ENCODE results near the gene EVX1. TPM values are rescaled to one million over a fixed set of nuclear protein-coding genes. Genes with fewer than 3 reads are reported as not detected.
A peak's percentile ranks its signal among the peaks of the same experiment; 100 is the strongest.

Gene EVX1
- total and polyA plus RNA-seq, 2 of the 8 experiments (the other 6 are each of a cell fraction or from before 2014, with no cell fraction given): not detected

DNA sequence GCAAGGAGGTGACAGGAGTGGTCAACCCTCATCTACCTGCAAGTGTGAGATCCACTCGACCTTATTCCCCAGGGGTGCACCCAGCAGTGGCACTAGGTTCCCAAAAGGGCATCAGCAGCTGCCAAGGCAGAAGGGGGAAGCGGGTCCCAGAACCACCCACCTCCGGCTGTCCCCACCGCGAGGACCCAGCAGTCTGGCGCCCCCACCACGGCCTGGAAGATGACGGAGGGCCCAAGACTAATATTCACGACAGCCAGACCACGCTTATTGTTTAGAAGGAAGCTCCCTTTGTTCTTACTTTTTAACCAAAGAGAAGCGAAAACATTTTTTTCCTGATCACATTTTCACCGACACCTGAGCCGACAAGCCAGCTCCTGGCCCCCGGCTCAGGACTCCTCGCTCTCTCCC is 3.6 kb upstream of the EVX1 start:
- Histone ChIP-seq H3K9ac (replicated peaks in 1 of 4; ENCODE audit: extremely low read depth in 1 of 4, low read depth in 3 of 4, low read length in 3 of 4) (no peak overlapping the region), H2BK120ac (replicated peaks; ENCODE audit: low read depth, low read length) (no peak overlapping the region), H3K27ac (ENCODE audit: low read depth, low read length) (no peak overlapping the region), H3K4me1 (replicated peaks in 1 of 4; ENCODE audit: control insufficient read depth in 3 of 4, insufficient read depth in 4 of 4, low read length in 3 of 4) (peaks cover 7 to 40% (median 20%) of the 10 kb centered on the region in 4 experiments), H3K56ac (replicated peaks; ENCODE audit: insufficient read length, low read depth, low read length) (no peak overlapping the region), H2BK20ac (ENCODE audit: low read length) (0 out of 2 replicates have a peak overlapping the region, but pooled peaks have one; percentile 72), H3K14ac (ENCODE audit: insufficient read length) (no peak overlapping the region), H3K27me3 (replicated peaks in 1 of 4; ENCODE audit: control insufficient read depth in 3 of 4, extremely low read depth in 1 of 4, insufficient read depth in 3 of 4, low read length in 3 of 4) (peaks cover 97 to 100% (median 100%) of the 10 kb centered on the region in 4 experiments), H3K23me2 (ENCODE audit: low read depth, low read length) (peaks cover 10% of the 10 kb centered on the region; the same call in 1 of the 2 replicates), H3K79me1 (ENCODE audit: low read depth, low read length) (no peaks in the 10 kb centered on the region), H3K23ac (ENCODE audit: insufficient read length) (no peak overlapping the region), H3K79me2 (ENCODE audit: control insufficient read depth in 1 of 2, insufficient read depth in 2 of 2, low read length in 2 of 2) (no peaks in the 10 kb centered on the region), H2BK5ac (ENCODE audit: low read depth, low read length) (no peak overlapping the region), H3K18ac (ENCODE audit: extremely low read depth, low read length) (no peak overlapping the region; the same call in none of the 2 replicates), H3K4me3 (ENCODE audit: extremely low read depth in 1 of 4, insufficient read depth in 2 of 4, low read depth in 3 of 4, low read length in 4 of 4) (peak overlapping the region in 1 of 4 experiments; percentile 36; a peak in 2 of 8 replicates), H3K36me3 (ENCODE audit: control insufficient read depth in 2 of 4, insufficient read depth in 4 of 4, low read length in 3 of 4) (no peaks in the 10 kb centered on the region; a peak in 1 of 8 replicates), H2AFZ (ENCODE audit: low read length) (no peak overlapping the region), H4K8ac (ENCODE audit: extremely low read depth, insufficient read depth, low read length) (no peak overlapping the region), H2BK12ac (ENCODE audit: low read depth, low read length) (peak overlapping the region; percentile 75; the same call in 1 of the 2 replicates), H3K9me3 (ENCODE audit: insufficient read depth in 2 of 2, low read depth in 1 of 2, low read length in 1 of 2) (no peaks in the 10 kb centered on the region), H4K20me1 (replicated peaks in 1 of 2; ENCODE audit: control insufficient read depth in 1 of 2, insufficient read depth in 2 of 2, low read length in 2 of 2) (peaks cover 17 to 44% of the 10 kb centered on the region in 2 experiments), H4K91ac (replicated peaks; ENCODE audit: insufficient read length, low read length) (no peak overlapping the region), H3K4ac (replicated peaks; ENCODE audit: insufficient read length, low read depth, low read length) (no peak overlapping the region), H3K4me2 (ENCODE audit: insufficient read depth in 1 of 2, low read depth in 2 of 2, low read length in 2 of 2) (peak overlapping the region; percentile 48 to 55; a peak in 3 of 4 replicates), H2AK5ac (ENCODE audit: low read depth, low read length) (no peak overlapping the region), H2BK15ac (ENCODE audit: low read length) (no peak overlapping the region), H4K5ac (ENCODE audit: insufficient read length, low read depth, low read length) (no peak overlapping the region)
- 8% methylated on average over 11 of the region's 15 CpGs; no CpG with 5 or more reads in 1 of the 2 experiments for WGBS, 2 experiments (ENCODE audit: extremely low coverage in 1 of 2, insufficient coverage in 1 of 2, insufficient read length in 1 of 2, insufficient replicate concordance in 2 of 2, low coverage in 1 of 2, low lambda C conversion rate in 2 of 2, missing lambda C conversion rate in 1 of 2)
- FAIRE-seq (no peak), DNase-seq (ENCODE audit: low read depth in 1 of 2, low spot score in 2 of 2) (no peak)
- ChIA-PET CTCF (ENCODE audit: partially characterized antibody) (interaction anchor here (0.7 to 7.9 kb wide), 12 partner anchors 8 to 60 kb away, joined by 3 to 57 read pairs (median 5); no protein-coding TSS in a partner anchor), POLR2A (ENCODE audit: partially characterized antibody) (interaction anchor here (1.2 kb wide), 1 partner anchor 34 kb away, joined by 3 read pairs; no protein-coding TSS in a partner anchor)
- TF ChIP-seq SUZ12 (IDR thresholded peaks at IDR 0.05; ENCODE audit: low read length): peak; percentile 77
- peak; percentile 73 for TF ChIP-seq RNF2 (IDR thresholded peaks at IDR 0.05; ENCODE audit: borderline replicate concordance, low read depth, low read length, missing control alignments, poor library complexity, severe bottlenecking)
- TF ChIP-seq SIX5 (IDR thresholded peaks at IDR 0.05; ENCODE audit: low read depth, low read length): no peak
- peak; percentile 75 for TF ChIP-seq EZH2 (IDR thresholded peaks at IDR 0.05; ENCODE audit: low read depth, low read length, severe bottlenecking)
- TF ChIP-seq BCL11A (IDR thresholded peaks at IDR 0.05; ENCODE audit: low read depth in 2 of 2, low read length in 2 of 2): no peak

Data from H1 (cell line).